Measurements from ENCODE around the gene ZNF431. TPM values are rescaled to one million over a fixed set of nuclear protein-coding genes. Genes with fewer than 3 reads are reported as not detected.
A peak's percentile ranks its signal among the peaks of the same experiment; 100 is the strongest.

ZNF431 gene
- total and polyA plus RNA-seq, 9 of the 15 experiments (the other 6 are each of a cell fraction or from before 2014, with no cell fraction given): 3.3 to 24.8 (median 13.5) TPM

DNA sequence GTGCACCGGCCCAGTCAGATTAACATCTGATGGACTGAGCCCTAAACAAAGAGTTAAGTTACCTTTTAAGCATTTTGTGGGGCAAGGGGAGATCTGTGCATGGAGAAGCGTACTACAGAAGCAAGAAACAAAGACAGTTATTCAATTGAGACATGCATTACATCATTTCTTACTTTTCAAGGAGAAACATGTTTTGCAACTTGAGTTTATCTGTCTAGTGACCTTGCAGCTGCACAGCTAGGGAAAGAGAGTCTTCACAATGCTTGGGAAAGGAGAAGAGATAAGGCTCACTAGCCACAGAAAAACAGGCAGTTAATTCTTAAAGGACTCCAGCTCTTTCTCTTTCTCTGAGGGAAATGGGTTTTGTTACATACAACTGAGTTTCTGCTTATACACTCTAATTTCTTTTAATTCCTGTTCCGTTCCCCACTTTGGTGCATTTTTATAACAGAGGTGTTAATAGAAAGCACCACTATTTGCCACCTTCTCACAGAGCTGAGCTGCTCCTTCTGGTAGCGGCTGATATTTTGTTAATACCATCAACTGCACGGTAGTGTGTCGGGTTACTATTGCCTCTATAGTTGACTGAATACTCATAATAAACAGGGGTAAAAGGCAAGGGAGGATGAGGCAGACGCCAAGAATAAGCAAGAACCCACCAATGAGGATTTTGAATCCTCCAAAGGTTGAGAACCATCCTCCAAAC is 55.9 kb downstream of the ZNF431 start (continued):
- TF ChIP-seq EP300 (IDR thresholded peaks at IDR 0.05; ENCODE audit: low read length) (peak; percentile 74), PCBP2 (IDR thresholded peaks at IDR 0.05; ENCODE audit: low read depth, low read length, poor library complexity, severe bottlenecking) (no peak), HDAC6 (IDR thresholded peaks at IDR 0.05; ENCODE audit: low read depth, low read length) (no peak), MYC (IDR thresholded peaks at IDR 0.05; ENCODE audit: low read depth, low read length) (no peak), MYC (CRISPR knock-in tag; IDR thresholded peaks at IDR 0.05; ENCODE audit: borderline replicate concordance, low read depth) (no peak), FOXK2 (conservative IDR thresholded peaks at IDR 0.05 in 1 of 2, IDR thresholded peaks at IDR 0.05 in 1 of 2; ENCODE audit: low read depth in 2 of 2) (peak; percentile 57 to 80; a peak in 3 of 4 replicates), MLX (CRISPR knock-in tag; conservative IDR thresholded peaks at IDR 0.05) (no peak), GTF2E2 (tag; IDR thresholded peaks at IDR 0.05) (no peak), NCOR1 (IDR thresholded peaks at IDR 0.05) (peak; percentile 91), SMARCE1 (IDR thresholded peaks at IDR 0.05) (peak; percentile 67), TAF9B (IDR thresholded peaks at IDR 0.05; ENCODE audit: partially characterized antibody) (peak; percentile 55), TAL1 (IDR thresholded peaks at IDR 0.05) (peak; percentile 85), MEIS2 (IDR thresholded peaks at IDR 0.05; ENCODE audit: partially characterized antibody) (peak; percentile 58), ZBTB33 (CRISPR knock-in tag; IDR thresholded peaks at IDR 0.05) (peak; percentile 99), NFXL1 (CRISPR knock-in tag; IDR thresholded peaks at IDR 0.05) (no peak), NFYB (IDR thresholded peaks at IDR 0.05; ENCODE audit: extremely low read depth, insufficient read length) (no peak), CREM (IDR thresholded peaks at IDR 0.05; ENCODE audit: low read depth) (0 out of 2 replicates have a peak, but pooled peaks have one; percentile 8), NRF1 (conservative IDR thresholded peaks at IDR 0.05 in 1 of 2, IDR thresholded peaks at IDR 0.05 in 1 of 2) (no peak), ESRRB (CRISPR knock-in tag; IDR thresholded peaks at IDR 0.05; ENCODE audit: borderline replicate concordance) (no peak), DLX4 (CRISPR knock-in tag; IDR thresholded peaks at IDR 0.05) (no peak), ZNF197 (CRISPR knock-in tag; IDR thresholded peaks at IDR 0.05; ENCODE audit: low read depth) (peak; percentile 24; the same call in 1 of the 2 replicates), NFRKB (IDR thresholded peaks at IDR 0.05; ENCODE audit: low read depth) (0 out of 2 replicates have a peak, but pooled peaks have one; percentile 39), SP2 (IDR thresholded peaks at IDR 0.05; ENCODE audit: extremely low read depth, low read depth, low read length, poor library complexity, severe bottlenecking) (no peak)
